NCI-H510A (cell line): ENCODE results near the gene STARD8.

ENCODE experiments used
- DNase-seq: peaks from one replicate; lab custom pipeline; 2025; lab: John Stamatoyannopoulos, UW

STARD8 gene

GRCh38 chrX:68690936-68691501 is 43.6 kb downstream of the STARD8 start:
- DNase-seq, result no peak

- DNase-seq, result no peak
These were observed 44.5 kb downstream of the STARD8 start for GRCh38 chrX:68691921-68692320.

GRCh38 chrX:68692651-68693050 is 45.2 kb downstream of the STARD8 start:
- no peak for DNase-seq

GRCh38 chrX:68693481-68694434 is 46.3 kb downstream of the STARD8 start:
- DNase-seq, result peak; percentile 19

- no peak for DNase-seq
These were observed 47.2 kb downstream of the STARD8 start for GRCh38 chrX:68694435-68695205.

- no peak for DNase-seq
These were observed 47.9 kb downstream of the STARD8 start for GRCh38 chrX:68695206-68695845.

GRCh38 chrX:68696267-68696990 is 49.0 kb downstream of the STARD8 start:
- no peak for DNase-seq

- DNase-seq, result no peak
These were observed 49.6 kb downstream of the STARD8 start for GRCh38 chrX:68697036-68697435.

GRCh38 chrX:68697465-68698125 is 50.1 kb downstream of the STARD8 start:
- DNase-seq, result no peak

GRCh38 chrX:68698942-68699341 is 51.5 kb downstream of the STARD8 start:
- no peak for DNase-seq

GRCh38 chrX:68699960-68700746 is 52.7 kb downstream of the STARD8 start:
- no peak for DNase-seq

GRCh38 chrX:68703369-68703768 is 55.9 kb downstream of the STARD8 start:
- no peak for DNase-seq

- DNase-seq, result no peak
These were observed 56.4 kb downstream of the STARD8 start for GRCh38 chrX:68703846-68704245.

GRCh38 chrX:68705986-68706385 is 58.5 kb downstream of the STARD8 start:
- no peak for DNase-seq

- DNase-seq, result no peak
These were observed 61.2 kb downstream of the STARD8 start for GRCh38 chrX:68708503-68709290.

GRCh38 chrX:68710870-68711576 is 63.6 kb downstream of the STARD8 start:
- DNase-seq, result no peak

GRCh38 chrX:68711845-68712244 is 64.4 kb downstream of the STARD8 start:
- DNase-seq, result no peak

GRCh38 chrX:68714856-68715255 is 67.4 kb downstream of the STARD8 start:
- DNase-seq, result no peak

GRCh38 chrX:68717196-68717595 is 69.7 kb downstream of the STARD8 start:
- no peak for DNase-seq
